HL-60 (cell line): ENCODE measurements around the gene ARMC9.
A peak's percentile ranks its signal among the peaks of the same experiment; 100 is the strongest.

Source experiments
- DNase-seq, 2 experiments: peaks; one replicate each; pipeline ENCODE4 v3.0.0-alpha.2; 2010 to 2020; ENCODE audit warnings: low read depth in 1 of 2, low spot score in 1 of 2
- H3K27ac ChIP-seq: fragments of 250-450 bp; sonication (Bioruptor Pico); replicated peaks from 2 replicates; pipeline ENCODE4 v1.5.1; 2020; ENCODE audit warnings: mild to moderate bottlenecking, moderate library complexity
- H3K27me3 ChIP-seq: fragments of 250-450 bp; sonication (Bioruptor Pico); 2 replicates; pipeline ENCODE4 v1.5.1; 2021; ENCODE audit warnings: mild to moderate bottlenecking, moderate library complexity; ENCODE audit not compliant: insufficient read depth, poor library complexity, severe bottlenecking
- H3K4me3 ChIP-seq: replicated peaks from 2 replicates; pipeline ENCODE4 v1.5.1; 2011; ENCODE audit warnings: mild to moderate bottlenecking, control low read depth, low read length; ENCODE audit not compliant: insufficient read depth
- CTCF ChIP-seq: IDR thresholded peaks from one replicate; pipeline ENCODE4 v1.5.1; 2011; ENCODE audit warnings: low read length, control low read depth, inconsistent platforms; ENCODE audit not compliant: insufficient read depth
- GABPA ChIP-seq: IDR thresholded peaks from 2 replicates; pipeline ENCODE4 v1.6.1; 2012; ENCODE audit warnings: low read depth
- POLR2AphosphoS5 ChIP-seq: IDR thresholded peaks from 2 replicates; pipeline ENCODE4 v1.6.1; 2012; ENCODE audit warnings: low read depth
- REST ChIP-seq: IDR thresholded peaks from 2 replicates; pipeline ENCODE4 v1.6.1; 2012; ENCODE audit warnings: low read depth; ENCODE audit not compliant: insufficient replicate concordance
- SPI1 ChIP-seq: IDR thresholded peaks from 2 replicates; pipeline ENCODE4 v1.6.1; 2012; ENCODE audit warnings: low read depth, mild to moderate bottlenecking, borderline replicate concordance

ARMC9 gene

GRCh38 chr2:231294571-231295362, 96.3 kb downstream of the ARMC9 start:
- Histone ChIP-seq H3K4me3 (no peak overlapping the region), H3K27ac (peak overlapping the region; percentile 68), H3K27me3 (no peaks in the 10 kb centered on the region)
- DNase-seq, result peak; percentile 35 to 51
- no peak for TF ChIP-seq REST
- TF ChIP-seq SPI1, result peak; percentile 62; the same call in 1 of the 2 replicates

GRCh38 chr2:231295363-231295655, 96.9 kb downstream of the ARMC9 start:
- DNase-seq, result peak in 1 of 2 experiments; percentile 35
- TF ChIP-seq REST, result no peak
- no peak for TF ChIP-seq POLR2AphosphoS5
- TF ChIP-seq CTCF, result no peak
- TF ChIP-seq SPI1, result no peak
- TF ChIP-seq GABPA, result no peak
- peak overlapping the region; percentile 68 for H3K27ac ChIP-seq
- no peak overlapping the region for H3K4me3 ChIP-seq
- no peaks in the 10 kb centered on the region for H3K27me3 ChIP-seq

GRCh38 chr2:231296401-231296974, 98.1 kb downstream of the ARMC9 start:
- Histone ChIP-seq H3K27me3 (no peaks in the 10 kb centered on the region), H3K4me3 (no peak overlapping the region), H3K27ac (no peak overlapping the region)
- TF ChIP-seq REST (no peak), POLR2AphosphoS5 (no peak), GABPA (no peak), SPI1 (no peak), CTCF (no peak)
- DNase-seq, result no peak
